ENCODE measurements around the gene LBHD1. TPM values are rescaled to one million over a fixed set of nuclear protein-coding genes. Genes with fewer than 3 reads are reported as not detected.

Gene LBHD1
- total RNA-seq, 1 experiment from 2014 or later = 10.4 TPM

- Histone ChIP-seq H4K91ac (ENCODE audit: insufficient read length, low read depth, low read length) (no peak within 1 kb of the TSS), H3K4me1 (ENCODE audit: insufficient read depth, low read length) (peaks cover 2% of the 10 kb centered on the region; the same call in 1 of the 2 replicates), H3K9ac (ENCODE audit: extremely low read depth, insufficient read length, low read length) (peak within 1 kb of the TSS; percentile 95), H3K27me3 (ENCODE audit: insufficient read depth, low read length) (no peaks in the 10 kb centered on the region), H2BK5ac (ENCODE audit: insufficient read length, low read length) (no peak within 1 kb of the TSS), H2AFZ (ENCODE audit: low read length) (no peak within 1 kb of the TSS), H4K8ac (replicated peaks; ENCODE audit: insufficient read length, low read depth, low read length) (no peak within 1 kb of the TSS), H2BK15ac (ENCODE audit: low read depth, low read length) (no peak within 1 kb of the TSS), H4K5ac (ENCODE audit: insufficient read length, low read depth, low read length) (no peak within 1 kb of the TSS), H2AK5ac (ENCODE audit: insufficient read length, low read length) (no peak within 1 kb of the TSS), H2BK12ac (ENCODE audit: insufficient read length, low read depth, low read length) (no peak within 1 kb of the TSS), H3K4ac (ENCODE audit: low read depth, low read length) (no peak within 1 kb of the TSS), H3K27ac (ENCODE audit: insufficient read length, low read depth, low read length) (no peak within 1 kb of the TSS), H2BK20ac (ENCODE audit: low read depth, low read length, poor library complexity, severe bottlenecking) (no peak within 1 kb of the TSS), H4K20me1 (ENCODE audit: control insufficient read depth, insufficient read depth, insufficient read length) (no peaks in the 10 kb centered on the region), H2BK120ac (ENCODE audit: low read depth, low read length, poor library complexity, severe bottlenecking) (no peak within 1 kb of the TSS), H3K4me2 (ENCODE audit: insufficient read depth, insufficient read length, low read length) (peak within 1 kb of the TSS; percentile 86), H3K9me3 (ENCODE audit: control insufficient read depth, low read depth, low read length) (no peaks in the 10 kb centered on the region), H3T11ph (ENCODE audit: low read length) (no peak within 1 kb of the TSS), H3K14ac (ENCODE audit: insufficient read depth, low read length) (peak within 1 kb of the TSS; percentile 74), H3K79me2 (ENCODE audit: insufficient read depth, low read length) (peaks cover 3% of the 10 kb centered on the region; the same call in 1 of the 2 replicates), H3K23ac (ENCODE audit: insufficient read length, low read depth, low read length) (no peak within 1 kb of the TSS), H3K18ac (ENCODE audit: insufficient read length, low read depth, low read length) (peak within 1 kb of the TSS; percentile 51), H3K56ac (ENCODE audit: insufficient read length, low read depth, low read length) (no peak within 1 kb of the TSS), H3K23me2 (ENCODE audit: insufficient read length, low read depth, low read length, poor library complexity, severe bottlenecking) (peaks cover 14% of the 10 kb centered on the region), H3K79me1 (ENCODE audit: insufficient read depth, low read depth, low read length, poor library complexity, severe bottlenecking) (no peaks in the 10 kb centered on the region)
- H3K36me3 Mint-ChIP-seq (ENCODE audit: insufficient read depth in 1 of 3, low read depth in 3 of 3) = peaks cover 29 to 57% (median 29%) of the 10 kb centered on the region in 3 experiments
- WGBS (ENCODE audit: extremely low coverage, insufficient read length, low lambda C conversion rate) = no CpG with 5 or more reads among the region's 47 CpGs
- DNase-seq = peak; percentile 92
- peak within 1 kb of the TSS; percentile 96 to 98 (median 97) for H3K27ac Mint-ChIP-seq
- TF ChIP-seq CTCF (conservative IDR thresholded peaks at IDR 0.05) = no peak
- no peaks in the 10 kb centered on the region; a peak in 1 of 5 replicates for H3K9me3 Mint-ChIP-seq
- peaks cover 17 to 21% of the 10 kb centered on the region in 2 experiments for H3K4me1 Mint-ChIP-seq
- no peaks in the 10 kb centered on the region; the same call in 1 of the 2 replicates for H3K27me3 Mint-ChIP-seq (ENCODE audit: low read depth)
- H3K4me3 Mint-ChIP-seq = peak within 1 kb of the TSS; percentile 94 to 99
These were observed 6.9 kb downstream of the LBHD1 start, which contains the start of the genes C11orf98 and CSKMT for GRCh38 chr11:62665075-62665598. Gene C11orf98, minus strand, starts transcription at chr11:62665210. Its CDS starts 41 bp downstream, at chr11:62665169. Gene CSKMT, plus strand, starts transcription at chr11:62665312. Its CDS starts 568 bp downstream, at chr11:62665880.

Measured in H9 (cell line).